ENCODE data around the gene ATAD3A.
A peak's percentile ranks its signal among the peaks of the same experiment; 100 is the strongest.

The ATAD3A gene

DNA sequence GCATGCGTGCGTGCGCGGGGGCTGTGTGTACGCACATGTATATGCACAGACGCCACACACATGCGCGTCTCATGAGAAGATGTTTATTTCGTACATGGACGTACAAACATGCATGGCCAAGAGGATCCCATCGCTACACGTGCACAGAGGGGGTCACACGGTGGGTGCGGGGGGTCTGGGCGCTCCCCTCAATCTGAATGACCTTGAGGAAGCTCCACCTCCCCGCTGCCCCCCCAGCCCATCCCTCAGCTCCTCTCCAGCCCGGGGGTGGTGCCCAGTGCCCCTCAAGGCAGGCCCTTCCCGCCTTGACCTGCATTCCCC lies 27.0 kb downstream of the ATAD3A start:
- no peaks in the 10 kb centered on the region for H3K4me1 Mint-ChIP-seq
- peaks cover 3% of the 10 kb centered on the region for H3K36me3 Mint-ChIP-seq (ENCODE audit: low read depth)
- H3K27ac Mint-ChIP-seq: peak overlapping the region in 2 of 3 experiments; percentile 17 to 19
- no peaks in the 10 kb centered on the region for H3K9me3 Mint-ChIP-seq
- TF ChIP-seq, protein P1, sequence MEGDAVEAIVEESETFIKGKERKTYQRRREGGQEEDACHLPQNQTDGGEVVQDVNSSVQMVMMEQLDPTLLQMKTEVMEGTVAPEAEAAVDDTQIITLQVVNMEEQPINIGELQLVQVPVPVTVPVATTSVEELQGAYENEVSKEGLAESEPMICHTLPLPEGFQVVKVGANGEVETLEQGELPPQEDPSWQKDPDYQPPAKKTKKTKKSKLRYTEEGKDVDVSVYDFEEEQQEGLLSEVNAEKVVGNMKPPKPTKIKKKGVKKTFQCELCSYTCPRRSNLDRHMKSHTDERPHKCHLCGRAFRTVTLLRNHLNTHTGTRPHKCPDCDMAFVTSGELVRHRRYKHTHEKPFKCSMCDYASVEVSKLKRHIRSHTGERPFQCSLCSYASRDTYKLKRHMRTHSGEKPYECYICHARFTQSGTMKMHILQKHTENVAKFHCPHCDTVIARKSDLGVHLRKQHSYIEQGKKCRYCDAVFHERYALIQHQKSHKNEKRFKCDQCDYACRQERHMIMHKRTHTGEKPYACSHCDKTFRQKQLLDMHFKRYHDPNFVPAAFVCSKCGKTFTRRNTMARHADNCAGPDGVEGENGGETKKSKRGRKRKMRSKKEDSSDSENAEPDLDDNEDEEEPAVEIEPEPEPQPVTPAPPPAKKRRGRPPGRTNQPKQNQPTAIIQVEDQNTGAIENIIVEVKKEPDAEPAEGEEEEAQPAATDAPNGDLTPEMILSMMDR (IDR thresholded peaks at IDR 0.05; ENCODE audit: unreplicated experiment in 3 of 3): no peak
- peak overlapping the region; percentile 69 to 80 (median 77) for H3K4me3 Mint-ChIP-seq
- no peaks in the 10 kb centered on the region for H3K27me3 Mint-ChIP-seq (ENCODE audit: low read depth)

DNA sequence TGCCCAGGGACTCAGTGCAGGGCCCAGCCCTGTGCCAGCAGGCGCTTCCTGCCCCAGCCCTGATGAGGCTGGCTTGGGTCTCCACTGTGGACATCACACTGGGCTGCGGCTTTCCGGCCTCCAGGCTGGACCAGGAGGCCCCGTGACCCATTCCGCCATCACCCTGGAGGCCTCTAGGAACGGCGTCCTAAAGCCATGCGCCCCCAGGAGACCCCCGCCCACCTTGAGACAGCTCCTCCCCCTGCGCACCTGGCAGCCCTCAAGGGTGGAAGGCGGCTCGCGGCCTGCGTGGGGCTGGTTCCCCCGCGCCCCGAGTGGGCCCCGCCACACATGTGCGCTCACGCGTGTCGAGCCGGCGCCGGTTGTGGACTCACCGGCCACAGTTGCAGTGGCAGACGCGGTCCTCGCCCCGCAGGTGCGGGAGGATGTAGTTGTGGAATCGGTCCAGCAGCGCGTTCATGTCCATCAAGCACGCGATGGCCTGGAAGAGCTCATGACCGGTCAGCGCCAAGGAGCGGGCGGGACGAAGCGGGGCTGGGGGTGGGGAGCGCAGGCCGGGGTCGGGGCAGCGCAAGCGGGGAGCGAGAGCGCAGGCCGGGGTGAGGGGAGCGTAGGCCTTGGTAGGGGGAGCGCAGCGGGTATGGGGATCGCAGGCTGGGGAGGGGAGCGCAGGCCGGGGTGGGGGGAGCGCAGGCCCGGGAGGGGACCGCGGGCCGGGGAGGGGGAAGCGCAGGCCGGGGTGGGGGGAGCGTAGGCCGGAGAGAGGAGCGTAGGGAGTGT lies 27.5 kb downstream of the ATAD3A start:
- Mint-ChIP-seq H3K9me3 (no peaks in the 10 kb centered on the region), H3K27ac (no peak overlapping the region), H3K4me3 (peak overlapping the region; percentile 72 to 80 (median 75)), H3K27me3 (ENCODE audit: low read depth) (no peaks in the 10 kb centered on the region), H3K36me3 (ENCODE audit: low read depth) (peaks cover 3% of the 10 kb centered on the region), H3K4me1 (no peaks in the 10 kb centered on the region)
- TF ChIP-seq, protein P1 (IDR thresholded peaks at IDR 0.05; ENCODE audit: unreplicated experiment in 3 of 3): no peak

DNA sequence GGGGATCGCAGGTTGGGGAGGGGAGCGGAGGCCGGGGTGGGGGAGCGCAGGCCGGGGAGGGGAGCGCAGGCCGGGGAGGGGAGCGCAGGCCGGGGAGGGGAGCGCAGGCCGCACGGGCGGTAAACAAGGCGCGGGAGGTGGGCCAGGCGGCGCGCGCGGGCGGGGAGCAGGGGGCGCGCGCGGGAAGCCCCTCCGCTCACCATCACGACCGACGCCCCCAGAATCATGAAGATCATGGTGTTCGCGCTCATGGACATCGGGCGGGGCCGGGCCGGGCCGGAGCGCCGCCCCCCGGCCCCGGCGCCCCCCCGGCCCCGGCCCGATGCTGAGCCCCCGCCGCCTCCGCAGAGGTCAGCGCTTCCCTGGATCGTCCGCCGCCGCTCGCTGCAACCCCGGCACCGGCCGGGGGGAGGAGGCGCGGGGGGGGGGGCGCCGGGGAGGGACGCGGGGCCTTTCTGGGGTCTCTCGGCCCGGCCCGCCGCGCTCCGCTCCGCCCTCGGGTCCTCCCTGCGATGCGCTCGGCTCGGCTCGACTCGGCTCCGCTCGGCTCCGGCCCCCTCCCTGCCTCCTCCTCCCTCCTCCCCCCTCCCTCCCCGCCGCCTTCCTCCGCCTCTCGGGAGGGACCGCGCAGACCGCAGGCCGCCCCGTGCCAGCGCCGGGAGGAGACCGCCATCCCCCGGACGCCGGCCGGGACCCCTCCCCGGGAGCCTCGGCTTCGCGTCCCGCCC lies 28.3 kb downstream of the ATAD3A start, which contains the start of gene TMEM240:
Gene TMEM240 (minus strand): TSS at position 535 of the 728 bp plus-strand sequence. CDS start 278 bp downstream, at position 257.
- H3K27ac Mint-ChIP-seq: peak within 1 kb of the TSS; percentile 55 to 85 (median 74)
- H3K9me3 Mint-ChIP-seq: no peaks in the 10 kb centered on the region
- no peaks in the 10 kb centered on the region for H3K27me3 Mint-ChIP-seq (ENCODE audit: low read depth)
- H3K4me1 Mint-ChIP-seq: no peaks in the 10 kb centered on the region
- H3K36me3 Mint-ChIP-seq (ENCODE audit: low read depth): peaks cover 3% of the 10 kb centered on the region
- H3K4me3 Mint-ChIP-seq: peak within 1 kb of the TSS; percentile 78 to 80 (median 80)
- TF ChIP-seq, protein P1 (IDR thresholded peaks at IDR 0.05; ENCODE audit: unreplicated experiment in 3 of 3): no peak

DNA sequence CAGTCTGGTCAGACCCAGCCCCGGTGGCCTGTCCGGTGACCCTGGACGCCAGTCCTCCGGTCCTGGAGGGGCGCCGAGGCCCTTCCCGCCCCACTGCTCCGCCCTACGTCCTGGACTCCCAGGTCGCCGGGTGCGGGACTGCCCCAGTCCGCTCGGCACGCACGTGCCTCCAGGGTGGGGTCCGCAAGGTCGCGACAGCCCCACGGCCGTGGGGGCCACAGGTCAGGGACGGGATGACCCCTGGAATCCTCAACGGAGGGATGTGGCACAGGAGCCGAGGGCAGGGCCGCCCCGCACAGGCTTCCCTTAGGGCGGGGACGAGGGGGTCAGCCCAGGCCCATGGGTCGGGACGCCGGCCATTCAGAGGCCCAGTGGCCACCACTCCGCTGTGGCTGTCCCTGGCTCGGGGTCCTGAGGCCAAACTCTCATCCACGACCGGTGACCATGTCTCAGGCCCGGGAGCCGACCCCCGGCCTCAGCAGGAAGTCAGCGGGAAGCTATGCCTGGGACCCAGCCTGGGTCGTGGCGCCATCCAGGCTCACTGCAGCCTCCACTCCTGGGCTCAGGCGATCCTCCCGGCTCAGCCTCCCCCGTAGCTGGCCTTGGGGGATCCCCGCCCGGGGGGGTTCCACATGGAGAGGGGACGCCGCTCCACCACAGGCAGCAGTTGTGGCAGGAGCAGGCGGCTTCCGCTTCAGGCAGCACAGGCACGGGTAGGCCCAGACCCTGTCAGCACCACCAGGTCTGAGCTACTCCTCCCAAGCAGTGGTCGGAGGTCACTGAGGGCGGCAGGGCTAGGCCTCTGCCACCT lies 29.1 kb downstream of the ATAD3A start:
- Mint-ChIP-seq H3K9me3 (no peaks in the 10 kb centered on the region), H3K27ac (peak overlapping the region; percentile 55 to 85 (median 74)), H3K36me3 (ENCODE audit: low read depth) (peaks cover 3% of the 10 kb centered on the region), H3K4me1 (no peaks in the 10 kb centered on the region), H3K27me3 (ENCODE audit: low read depth) (no peaks in the 10 kb centered on the region), H3K4me3 (peak overlapping the region; percentile 67 to 80 (median 78))
- TF ChIP-seq, protein P1 (IDR thresholded peaks at IDR 0.05; ENCODE audit: unreplicated experiment in 3 of 3): no peak

DNA sequence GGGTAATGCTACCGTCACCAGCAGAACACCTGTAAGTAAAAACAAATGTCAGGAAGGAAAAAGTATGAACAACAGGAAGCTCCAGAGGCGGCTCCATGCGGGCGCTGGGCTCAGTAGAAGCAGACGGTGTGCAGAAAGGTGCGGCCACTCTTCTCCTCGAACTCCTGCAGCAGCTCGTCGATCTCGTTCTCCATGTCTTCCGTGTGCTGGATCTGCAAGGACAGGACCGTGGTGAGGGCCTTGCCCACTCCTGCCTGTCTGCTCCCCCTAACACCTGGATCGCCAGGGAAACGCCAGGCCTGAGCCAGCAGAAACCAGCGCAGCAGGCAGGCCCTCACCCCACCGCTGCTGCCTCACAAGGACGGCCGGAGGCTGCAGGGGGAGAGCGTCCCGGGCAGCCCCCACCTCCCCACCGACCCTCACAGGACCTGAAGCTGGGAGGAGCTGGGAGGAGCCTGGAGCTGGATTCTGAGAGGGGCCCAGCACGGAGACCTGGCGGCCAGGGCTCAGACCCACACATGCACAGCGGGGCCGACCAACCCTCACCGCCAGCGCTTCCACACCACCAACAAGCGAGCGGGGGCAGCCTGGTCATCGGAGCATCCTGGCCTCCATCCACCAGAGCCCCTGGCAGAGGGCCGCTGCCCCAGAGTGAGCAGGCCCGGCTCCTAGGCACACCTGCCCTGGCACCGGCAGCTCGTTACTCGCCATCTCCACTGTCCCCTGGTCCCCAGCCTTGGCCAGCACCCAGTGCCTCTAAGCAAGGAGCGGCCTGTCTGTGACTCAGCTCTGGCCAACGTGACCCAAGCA lies 30.2 kb downstream of the ATAD3A start:
- Mint-ChIP-seq H3K36me3 (ENCODE audit: low read depth) (peaks cover 3% of the 10 kb centered on the region), H3K4me1 (no peaks in the 10 kb centered on the region), H3K9me3 (no peaks in the 10 kb centered on the region), H3K27me3 (ENCODE audit: low read depth) (no peaks in the 10 kb centered on the region), H3K27ac (peak overlapping the region; percentile 55 to 85 (median 74)), H3K4me3 (peak overlapping the region; percentile 67 to 80 (median 78))
- TF ChIP-seq, protein P1 (IDR thresholded peaks at IDR 0.05; ENCODE audit: unreplicated experiment in 3 of 3): no peak
